HG02571 (cell line): Measurements from ENCODE around the gene REG3A.

Experiments used
- ATAC-seq: cut with Tn5 transposase; IDR thresholded peaks from one replicate; pipeline ENCODE4 v1.9.1; 2021; ENCODE audit warnings: mild to moderate bottlenecking, moderate library complexity; ENCODE audit not compliant: unreplicated experiment

The REG3A gene

GRCh38 chr2:79122676-79123075 lies 36.9 kb downstream of the REG3A start:
- ATAC-seq: no peak

- no peak for ATAC-seq
Observed at GRCh38 chr2:79120194-79120713, 39.3 kb downstream of the REG3A start, which contains the start of gene REG1A. REG1A (plus strand) TSS chr2:79120488; CDS start chr2:79120862, 374 bp downstream.

GRCh38 chr2:79116997-79117928 lies 42.3 kb downstream of the REG3A start:
- ATAC-seq: no peak

GRCh38 chr2:79114797-79115494 lies 44.6 kb downstream of the REG3A start:
- no peak for ATAC-seq

GRCh38 chr2:79112269-79112668 lies 47.3 kb downstream of the REG3A start:
- no peak for ATAC-seq
